GM12878 (cell line): ENCODE results near the gene EHD4. TPM values are rescaled to one million over a fixed set of nuclear protein-coding genes. Genes with fewer than 3 reads are reported as not detected.
A peak's percentile ranks its signal among the peaks of the same experiment; 100 is the strongest.

Experiments used
- ATAC-seq: fragments of 200-7000 bp; cut with Tn5 transposase; 3 replicates; pipeline ENCODE4 v1.9.1; 2020; ENCODE audit warnings: mild to moderate bottlenecking, moderate library complexity
- BruUV-seq: library from RNA; stranded (reverse); fragments of 400-500 nt; replicated peaks from 2 replicates; lab custom pipeline; 2021; lab: Mats Ljungman, UMichigan
- CTCF ChIA-PET: fragments of 300-600 bp; sonication (Branson Sonifier 250); formaldehyde crosslinking; extraction: SDS; loops from one replicate; lab custom pipeline; 2021; ENCODE audit warnings: inconsistent platforms; lab: Yijun Ruan, JAX
- POLR2A ChIA-PET: fragments of 350-600 bp; formaldehyde crosslinking; extraction: SDS; loops from one replicate; lab custom pipeline; 2021; ENCODE audit warnings: inconsistent platforms; lab: Charles Lee
- RAD21 ChIA-PET: fragments of 300-600 bp; sonication (Branson Sonifier 250); formaldehyde crosslinking; loops from one replicate; lab custom pipeline; 2023; ENCODE audit warnings: antibody characterized with exemption; ENCODE audit not compliant: unreplicated experiment; lab: Charles Lee
- SMC1A ChIA-PET: fragments of 300-600 bp; sonication (Branson Sonifier 250); formaldehyde crosslinking; loops from one replicate; lab custom pipeline; 2023; ENCODE audit not compliant: unreplicated experiment, uncharacterized antibody; lab: Charles Lee
- DNase-seq: peaks from one replicate; pipeline ENCODE4 v3.0.0-alpha.2; 2011; ENCODE audit warnings: low read depth, low spot score
- FAIRE-seq: peaks from 3 replicates; lab custom pipeline; 2011; peaks lifted over from hg19 to GRCh38; lab: Jason Lieb, UNC
- H2AFZ ChIP-seq: 2 replicates; pipeline ENCODE4 v1.6.0; 2011; ENCODE audit warnings: low read depth, low read length, control low read depth; ENCODE audit not compliant: control insufficient read depth
- H3K27ac ChIP-seq: 2 replicates; pipeline ENCODE4 v1.5.1; 2011; ENCODE audit warnings: control low read depth; ENCODE audit not compliant: control insufficient read depth, insufficient read depth
- H3K27me3 ChIP-seq, 2 experiments: replicated peaks in 1 of 2; 2 replicates each; pipeline versions ENCODE4 v1.6.0 to v1.6.1; 2011; ENCODE audit warnings: low read length in 1 of 2; ENCODE audit not compliant: control insufficient read depth in 2 of 2, insufficient read depth in 2 of 2
- H3K36me3 ChIP-seq, 2 experiments: 2 replicates each; pipeline ENCODE4 v1.5.1; 2011; ENCODE audit warnings: low read length in 1 of 2; ENCODE audit not compliant: control insufficient read depth in 2 of 2, insufficient read depth in 2 of 2
- H3K4me1 ChIP-seq: 2 replicates; pipeline ENCODE4 v1.6.1; 2011; ENCODE audit warnings: mild to moderate bottlenecking, low read length, moderate library complexity, mixed read lengths; ENCODE audit not compliant: control insufficient read depth, insufficient read depth
- H3K4me2 ChIP-seq: 2 replicates; pipeline ENCODE4 v1.6.0; 2011; ENCODE audit warnings: control low read depth; ENCODE audit not compliant: control insufficient read depth, insufficient read depth
- H3K4me3 ChIP-seq: fragments of 200-600 bp; sonication (generic); 2 replicates; pipeline ENCODE4 v1.5.1; 2016
- H3K79me2 ChIP-seq: 2 replicates; pipeline ENCODE4 v1.6.0; 2011; ENCODE audit warnings: low read length; ENCODE audit not compliant: control insufficient read depth, insufficient read depth
- H3K9ac ChIP-seq: 2 replicates; pipeline ENCODE4 v1.8.0; 2011; ENCODE audit warnings: low read length, control low read depth, mixed read lengths; ENCODE audit not compliant: control insufficient read depth, insufficient read depth
- H3K9me3 ChIP-seq: replicated peaks from 3 replicates; pipeline ENCODE4 v1.5.1; 2011; ENCODE audit warnings: mild to moderate bottlenecking, low read length; ENCODE audit not compliant: control insufficient read depth, insufficient read depth
- H4K20me1 ChIP-seq: 2 replicates; pipeline ENCODE4 v1.6.0; 2011; ENCODE audit not compliant: control insufficient read depth, insufficient read depth
- POLR2A ChIP-seq: IDR thresholded peaks from 2 replicates; pipeline ENCODE4 v1.6.1; 2011; ENCODE audit warnings: low read depth, mild to moderate bottlenecking, low read length
- TCF3 ChIP-seq: IDR thresholded peaks from 2 replicates; pipeline ENCODE4 v1.6.1; 2012; ENCODE audit warnings: low read depth, mild to moderate bottlenecking, low read length, borderline replicate concordance; ENCODE audit not compliant: insufficient read depth
- YY1 ChIP-seq: IDR thresholded peaks from 2 replicates; pipeline ENCODE4 v1.6.1; 2011; ENCODE audit warnings: low read depth, mild to moderate bottlenecking, low read length
- ZZZ3 ChIP-seq: IDR thresholded peaks from 2 replicates; pipeline ENCODE4 v1.6.1; 2011; ENCODE audit warnings: low read depth; ENCODE audit not compliant: control insufficient read depth, insufficient read length
- WGBS: methylation state at CpG from one replicate; pipeline ENCODE4 v1.1.6; 2016; ENCODE audit warnings: low lambda C conversion rate; ENCODE audit not compliant: insufficient replicate concordance, insufficient coverage; ENCODE audit errors: missing lambda C conversion rate; 5-methylcytosine and 5-hydroxymethylcytosine counted together
- in situ Hi-C: fragments of 300-500 bp; cut with MboI; formaldehyde crosslinking; loops from 9 replicates; pipeline ENCODE4 v1.14.3; 2018; ENCODE audit warnings: mixed read lengths
- intact Hi-C: fragments of 100-400 bp; cut with micrococcal nuclease; formaldehyde crosslinking; loops from one replicate; pipeline ENCODE4 v1.14.2; 2022; ENCODE audit not compliant: unreplicated experiment
- polyA plus RNA-seq, 11 experiments: library from polyadenylated mRNA; depleted of rRNA in 4 of 11; unstranded in 6 of 11; stranded (reverse) in 5 of 11; fragments of >200 nt; fragmentation: Nextera tagmentation in 4 of 11; fragmentation: Illumina TruSeq in 1 of 11; extraction: Ambion mirVana in 4 of 11; extraction: Trizol in 1 of 11; gene quantifications; 1 replicate in 1 of 11; 2 replicates in 10 of 11; pipeline versions ENCODE4 v1.2.1 to v1.2.3, GENCODE V29; 2011 to 2016; ENCODE audit warnings: inconsistent platforms in 2 of 11, missing spikeins in 2 of 11, low read depth in 1 of 11
- total RNA-seq, 4 experiments: library from RNA; depleted of rRNA in 3 of 4; stranded (reverse); fragments of >200 nt in 3 of 4; fragmentation: Illumina TruSeq in 1 of 4; extraction: Trizol in 1 of 4; gene quantifications; 2 replicates each; pipeline versions ENCODE4 v1.2.1 to v1.2.3, GENCODE V29; 2013 to 2021
- TF ChIP-seq, protein P1 (sequence below): IDR thresholded peaks from 2 replicates; pipeline ENCODE4 v1.6.1; 2012; ENCODE audit warnings: mild to moderate bottlenecking, low read depth, low read length
- TF ChIP-seq, protein P2 (sequence below): IDR thresholded peaks from 2 replicates; pipeline ENCODE4 v1.6.1; 2012; ENCODE audit warnings: low read length, inconsistent platforms

Gene EHD4
- total and polyA plus RNA-seq, 10 of the 15 experiments (the other 5 are each of a cell fraction or from before 2014, with no cell fraction given) = 4.2 to 62.9 (median 44.7) TPM

- WGBS = 92% methylated on average over 30 of the region's 36 CpGs
Measured at GRCh38 chr15:41900526-41901380, 71.6 kb downstream of the EHD4 start.

GRCh38 chr15:41899854-41900442 is 72.4 kb downstream of the EHD4 start:
- TSS peak; percentile 34 for BruUV-seq
- FAIRE-seq (no peak), ATAC-seq (no peak), DNase-seq (no peak)
- H3K4me1 ChIP-seq = peaks cover 6% of the 10 kb centered on the region
- SMC1A ChIA-PET = no interaction called here
- peaks cover 2% of the 10 kb centered on the region for H3K79me2 ChIP-seq
- no peak overlapping the region for H3K4me2 ChIP-seq
- in situ Hi-C loops (no loop called here), intact Hi-C loops (loop anchor here (5.0 kb wide), 1 partner anchor 73 kb away; the partner anchor contains the start of gene JMJD7)
- H3K9me3 ChIP-seq = no peaks in the 10 kb centered on the region
- RAD21 ChIA-PET = no interaction called here
- CTCF ChIA-PET = interaction anchor here (1.2 kb wide), 1 partner anchor 89 kb away, joined by 3 read pairs; no protein-coding TSS in a partner anchor
- peaks cover 25 to 36% of the 10 kb centered on the region in 2 experiments for H3K36me3 ChIP-seq
- H2AFZ ChIP-seq = no peak overlapping the region
- no peaks in the 10 kb centered on the region for H3K27me3 ChIP-seq
- POLR2A ChIA-PET = no interaction called here
- H3K27ac ChIP-seq = no peak overlapping the region
- H4K20me1 ChIP-seq = no peaks in the 10 kb centered on the region; the same call in 1 of the 2 replicates
- no peak overlapping the region for H3K9ac ChIP-seq
- H3K4me3 ChIP-seq = no peak overlapping the region
- TF ChIP-seq POLR2A (peak; percentile 20; the same call in 1 of the 2 replicates), YY1 (no peak), ZZZ3 (no peak)
- TF ChIP-seq, protein P1, sequence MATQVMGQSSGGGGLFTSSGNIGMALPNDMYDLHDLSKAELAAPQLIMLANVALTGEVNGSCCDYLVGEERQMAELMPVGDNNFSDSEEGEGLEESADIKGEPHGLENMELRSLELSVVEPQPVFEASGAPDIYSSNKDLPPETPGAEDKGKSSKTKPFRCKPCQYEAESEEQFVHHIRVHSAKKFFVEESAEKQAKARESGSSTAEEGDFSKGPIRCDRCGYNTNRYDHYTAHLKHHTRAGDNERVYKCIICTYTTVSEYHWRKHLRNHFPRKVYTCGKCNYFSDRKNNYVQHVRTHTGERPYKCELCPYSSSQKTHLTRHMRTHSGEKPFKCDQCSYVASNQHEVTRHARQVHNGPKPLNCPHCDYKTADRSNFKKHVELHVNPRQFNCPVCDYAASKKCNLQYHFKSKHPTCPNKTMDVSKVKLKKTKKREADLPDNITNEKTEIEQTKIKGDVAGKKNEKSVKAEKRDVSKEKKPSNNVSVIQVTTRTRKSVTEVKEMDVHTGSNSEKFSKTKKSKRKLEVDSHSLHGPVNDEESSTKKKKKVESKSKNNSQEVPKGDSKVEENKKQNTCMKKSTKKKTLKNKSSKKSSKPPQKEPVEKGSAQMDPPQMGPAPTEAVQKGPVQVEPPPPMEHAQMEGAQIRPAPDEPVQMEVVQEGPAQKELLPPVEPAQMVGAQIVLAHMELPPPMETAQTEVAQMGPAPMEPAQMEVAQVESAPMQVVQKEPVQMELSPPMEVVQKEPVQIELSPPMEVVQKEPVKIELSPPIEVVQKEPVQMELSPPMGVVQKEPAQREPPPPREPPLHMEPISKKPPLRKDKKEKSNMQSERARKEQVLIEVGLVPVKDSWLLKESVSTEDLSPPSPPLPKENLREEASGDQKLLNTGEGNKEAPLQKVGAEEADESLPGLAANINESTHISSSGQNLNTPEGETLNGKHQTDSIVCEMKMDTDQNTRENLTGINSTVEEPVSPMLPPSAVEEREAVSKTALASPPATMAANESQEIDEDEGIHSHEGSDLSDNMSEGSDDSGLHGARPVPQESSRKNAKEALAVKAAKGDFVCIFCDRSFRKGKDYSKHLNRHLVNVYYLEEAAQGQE = no peak
- TF ChIP-seq, protein P2, sequence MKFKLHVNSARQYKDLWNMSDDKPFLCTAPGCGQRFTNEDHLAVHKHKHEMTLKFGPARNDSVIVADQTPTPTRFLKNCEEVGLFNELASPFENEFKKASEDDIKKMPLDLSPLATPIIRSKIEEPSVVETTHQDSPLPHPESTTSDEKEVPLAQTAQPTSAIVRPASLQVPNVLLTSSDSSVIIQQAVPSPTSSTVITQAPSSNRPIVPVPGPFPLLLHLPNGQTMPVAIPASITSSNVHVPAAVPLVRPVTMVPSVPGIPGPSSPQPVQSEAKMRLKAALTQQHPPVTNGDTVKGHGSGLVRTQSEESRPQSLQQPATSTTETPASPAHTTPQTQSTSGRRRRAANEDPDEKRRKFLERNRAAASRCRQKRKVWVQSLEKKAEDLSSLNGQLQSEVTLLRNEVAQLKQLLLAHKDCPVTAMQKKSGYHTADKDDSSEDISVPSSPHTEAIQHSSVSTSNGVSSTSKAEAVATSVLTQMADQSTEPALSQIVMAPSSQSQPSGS = no peak
- 75% methylated on average over 6 of the region's 6 CpGs for WGBS

More at GRCh38 chr15:41900526-41901380, 71.6 kb downstream of the EHD4 start:
- Histone ChIP-seq H3K4me3 (no peak overlapping the region), H3K36me3 (peaks cover 26 to 40% of the 10 kb centered on the region in 2 experiments), H3K4me2 (no peak overlapping the region), H3K4me1 (no peaks in the 10 kb centered on the region), H3K79me2 (peaks cover 2% of the 10 kb centered on the region), H3K9me3 (no peaks in the 10 kb centered on the region; the same call in 2 of the 3 replicates), H3K27ac (no peak overlapping the region), H3K9ac (no peak overlapping the region), H3K27me3 (no peaks in the 10 kb centered on the region), H2AFZ (no peak overlapping the region), H4K20me1 (no peaks in the 10 kb centered on the region; the same call in 1 of the 2 replicates)
- ATAC-seq (no peak), FAIRE-seq (no peak), DNase-seq (no peak)
- ChIA-PET SMC1A (interaction anchor here (1.0 to 4.7 kb wide), 2 partner anchors 15 to 128 kb away, joined by 3 to 49 read pairs; partner anchors contain the start of gene MAPKBP1), RAD21 (interaction anchor here (5.0 kb wide), 1 partner anchor 128 kb away, joined by 69 read pairs; the partner anchor contains the start of gene MAPKBP1), POLR2A (no interaction called here), CTCF (interaction anchor here (0.7 to 4.6 kb wide), 3 partner anchors 43 to 126 kb away, joined by 3 to 79 read pairs (median 3); partner anchors contain the start of gene MAPKBP1)
- intact Hi-C loops (loop anchor here (5.0 kb wide), 1 partner anchor 73 kb away; the partner anchor contains the start of gene JMJD7), in situ Hi-C loops (no loop called here)
- TF ChIP-seq TCF3 = no peak
- peak; percentile 39; the same call in 1 of the 2 replicates for TF ChIP-seq POLR2A
- no TSS peak for BruUV-seq
